Loucy (cell line): ENCODE results near the gene TBX1.

Experiments used
- CTCF ChIP-seq: fragments of 200-600 bp; sonication (generic); conservative IDR thresholded peaks from 2 replicates; pipeline ENCODE4 v1.5.1; 2014; ENCODE audit warnings: mild to moderate bottlenecking, antibody characterized with exemption, low read length
- EZH2phosphoT487 ChIP-seq: fragments of 200-600 bp; IDR thresholded peaks from 2 replicates; pipeline ENCODE4 v1.6.1; 2018; ENCODE audit warnings: antibody characterized with exemption, mild to moderate bottlenecking, moderate library complexity, borderline replicate concordance

GRCh38 chr22:19815093-19815822 lies 54.7 kb downstream of the TBX1 start:
- TF ChIP-seq CTCF = no peak
- TF ChIP-seq EZH2phosphoT487 = no peak
